Renal cortical epithelial cell (primary cell): ENCODE results near the gene SFXN5. TPM values are rescaled to one million over a fixed set of nuclear protein-coding genes. Genes with fewer than 3 reads are reported as not detected.

Source experiments
- DNase-seq: peaks from one replicate; pipeline ENCODE4 v3.0.0-alpha.2; 2011; ENCODE audit warnings: low read depth
- total RNA-seq: library from RNA; depleted of rRNA; stranded (reverse); fragments of >200 nt; gene quantifications from 2 replicates; pipeline ENCODE4 v1.2.3, GENCODE V29; 2014

SFXN5 gene
- total RNA-seq, 1 donor from 2014 or later: 16.0 TPM

DNA sequence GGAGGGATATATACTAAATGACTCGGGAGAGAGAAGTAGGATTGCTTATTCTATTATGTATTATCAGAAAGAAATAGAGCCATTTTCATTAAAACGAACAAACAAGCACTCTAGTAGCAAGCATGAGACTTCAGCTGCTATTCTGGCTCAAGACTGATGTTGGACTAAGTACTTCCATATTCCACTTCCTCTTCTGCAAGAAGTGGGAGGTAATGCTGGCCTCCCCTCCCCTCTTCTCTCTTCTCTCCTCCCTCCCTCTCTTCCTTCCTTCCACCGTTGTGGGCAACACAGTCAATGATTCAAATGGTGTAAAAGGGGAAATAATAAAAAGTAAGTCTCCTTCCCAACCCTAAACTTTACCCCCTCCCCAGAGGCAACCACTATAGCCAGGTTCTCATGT lies 91.6 kb downstream of the SFXN5 start:
- DNase-seq: no peak

DNA sequence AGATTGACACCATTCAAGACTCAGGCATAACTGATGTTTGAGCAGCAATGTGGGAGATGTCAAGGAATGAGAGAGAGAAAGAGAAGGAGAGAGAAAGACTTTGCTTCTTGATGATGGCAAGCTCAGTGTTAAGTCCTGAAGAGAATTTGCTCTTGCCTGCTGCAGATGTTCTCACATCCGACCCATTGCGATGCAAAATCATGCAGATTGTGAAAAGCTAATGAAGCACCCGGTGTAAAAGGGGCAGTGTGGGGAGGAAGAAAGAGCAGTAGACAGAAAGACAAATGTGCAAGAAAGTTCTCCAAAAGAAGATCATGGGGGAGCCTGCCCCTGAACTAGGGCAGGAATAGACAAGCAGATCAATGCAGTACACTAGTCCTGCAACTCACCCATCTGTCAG lies 96.5 kb downstream of the SFXN5 start:
- no peak for DNase-seq

DNA sequence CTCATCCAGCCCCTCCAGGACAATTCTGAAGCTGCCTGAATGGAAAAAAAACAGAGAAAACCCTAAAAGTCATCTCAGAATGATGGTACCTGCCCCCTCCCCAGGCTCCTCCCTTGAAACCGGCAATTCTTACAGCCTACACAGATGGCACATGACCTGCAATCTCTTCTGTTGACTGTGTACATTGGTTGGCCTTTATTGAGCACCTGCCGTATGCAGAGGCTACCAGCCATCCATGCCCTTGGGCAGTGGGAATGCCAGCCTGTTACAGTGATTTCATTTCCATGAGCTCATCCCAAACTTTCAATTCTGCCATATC lies 97.1 kb downstream of the SFXN5 start:
- no peak for DNase-seq

DNA sequence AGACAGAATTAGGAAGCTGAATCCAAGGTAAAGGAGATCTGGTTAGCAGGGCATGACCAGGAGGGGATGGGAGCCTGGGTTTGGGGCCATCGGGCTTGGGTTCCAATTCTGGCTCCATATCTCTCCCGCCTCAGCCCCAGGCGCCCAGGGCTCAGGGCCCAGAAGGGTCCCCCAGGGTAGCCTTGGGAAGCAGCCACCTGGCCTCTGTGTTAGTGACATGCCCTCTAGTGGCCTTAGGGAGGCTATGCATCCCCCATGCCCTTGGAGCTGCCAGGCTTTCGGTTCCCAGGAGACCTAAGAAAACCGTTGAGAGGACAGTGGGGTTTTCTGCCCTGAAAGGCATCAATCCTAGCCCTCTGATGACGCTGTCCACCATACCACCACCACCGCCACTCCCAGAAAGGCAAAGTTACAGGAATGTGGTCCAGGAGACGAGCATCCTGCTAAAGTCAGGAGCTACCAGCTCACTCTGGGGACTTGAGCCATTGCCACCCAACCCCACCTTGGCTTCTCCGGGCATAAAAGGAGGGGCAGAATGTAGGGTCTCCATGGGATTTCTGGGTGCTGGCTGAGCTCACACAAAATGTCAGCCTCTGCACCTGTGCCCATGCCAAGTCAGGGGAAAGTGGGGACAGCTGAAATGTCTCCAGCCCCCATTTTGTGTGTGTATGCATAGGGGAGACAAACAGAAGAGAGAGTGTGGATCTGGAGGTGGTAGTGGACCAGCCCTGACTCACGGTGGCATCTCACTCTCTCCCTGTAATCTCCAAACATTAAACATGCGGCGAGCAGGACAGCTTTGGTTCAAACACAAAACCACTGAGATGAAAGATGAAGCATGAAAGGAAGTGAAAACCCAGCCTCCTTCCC lies 97.7 kb downstream of the SFXN5 start:
- DNase-seq: peak; percentile 41

DNA sequence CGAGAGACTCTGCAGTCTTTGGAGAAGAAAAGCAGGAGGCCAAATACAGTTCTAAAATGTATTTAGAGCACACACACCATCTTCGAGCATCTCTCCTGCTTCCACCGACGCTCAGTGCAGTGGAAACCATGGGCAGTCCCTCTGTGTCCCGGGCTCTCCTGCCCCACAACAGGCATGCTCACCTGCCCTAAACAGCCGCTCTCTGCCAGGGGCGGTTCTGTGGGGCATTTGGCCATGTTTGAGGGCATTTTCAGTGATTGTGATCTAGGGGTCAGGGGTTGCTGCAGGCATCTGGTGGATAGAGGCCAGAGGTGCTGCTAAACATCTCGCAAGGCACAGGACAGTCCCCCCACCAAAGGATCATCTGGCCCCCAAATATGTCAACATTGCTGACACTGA lies 98.4 kb downstream of the SFXN5 start:
- no peak for DNase-seq

DNA sequence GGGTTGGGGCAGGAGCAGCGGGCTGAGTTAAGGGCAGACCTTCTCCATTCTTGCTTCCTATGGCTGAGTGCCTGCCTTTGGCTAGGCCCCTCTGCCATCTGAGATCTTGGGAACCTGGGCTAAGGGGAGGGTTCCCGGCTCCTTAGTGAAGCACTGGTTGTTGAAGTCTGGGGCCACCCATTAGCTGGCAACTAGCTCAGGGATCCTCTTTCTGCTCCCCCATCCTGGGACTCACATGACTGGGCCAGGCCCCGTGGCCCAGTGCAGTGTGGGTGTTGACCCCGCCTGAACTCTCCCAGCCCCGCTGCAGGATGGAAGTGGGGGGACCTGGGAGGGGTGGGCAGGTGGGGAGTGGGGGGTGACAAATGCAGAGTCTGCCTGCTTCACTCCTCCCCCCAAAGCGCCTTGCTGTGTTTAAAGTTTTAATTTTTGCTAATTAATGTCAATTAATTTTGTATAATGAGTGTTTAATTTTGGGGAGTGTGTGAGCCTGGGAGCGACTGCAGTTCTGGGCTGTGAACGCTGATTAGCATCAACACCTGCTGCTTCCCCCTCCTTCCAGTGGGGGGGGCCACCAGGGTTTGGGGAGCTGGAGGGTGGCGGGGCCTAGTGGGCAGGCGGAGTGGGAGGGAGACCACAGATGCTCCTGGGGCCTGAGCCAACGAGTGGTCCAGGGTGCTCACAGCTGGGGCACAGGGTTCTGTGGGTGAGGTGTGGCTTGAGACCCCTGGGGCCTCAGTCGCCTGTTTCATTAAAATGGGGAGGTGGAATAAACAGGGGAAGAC lies 99.0 kb downstream of the SFXN5 start:
- no peak for DNase-seq

DNA sequence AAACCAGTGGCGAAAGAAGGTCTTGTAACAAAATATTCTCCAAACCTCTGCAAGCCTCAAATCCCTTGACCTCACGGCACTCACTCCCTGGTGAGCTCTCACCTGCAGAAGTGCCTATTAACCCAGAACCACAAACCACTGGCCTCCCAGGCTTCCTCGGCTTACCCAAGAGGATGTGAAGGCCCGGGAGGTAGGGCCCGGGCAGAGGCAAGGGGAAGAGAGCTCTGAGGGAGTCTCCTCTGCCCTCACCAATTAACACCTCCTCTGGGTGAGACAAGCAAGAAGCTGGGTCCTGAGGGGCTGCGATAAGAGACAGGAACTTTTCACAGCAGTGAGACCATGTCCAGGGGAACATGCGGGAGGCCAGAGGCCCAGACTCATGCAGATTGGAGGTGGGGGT lies 100.5 kb downstream of the SFXN5 start:
- DNase-seq: no peak

DNA sequence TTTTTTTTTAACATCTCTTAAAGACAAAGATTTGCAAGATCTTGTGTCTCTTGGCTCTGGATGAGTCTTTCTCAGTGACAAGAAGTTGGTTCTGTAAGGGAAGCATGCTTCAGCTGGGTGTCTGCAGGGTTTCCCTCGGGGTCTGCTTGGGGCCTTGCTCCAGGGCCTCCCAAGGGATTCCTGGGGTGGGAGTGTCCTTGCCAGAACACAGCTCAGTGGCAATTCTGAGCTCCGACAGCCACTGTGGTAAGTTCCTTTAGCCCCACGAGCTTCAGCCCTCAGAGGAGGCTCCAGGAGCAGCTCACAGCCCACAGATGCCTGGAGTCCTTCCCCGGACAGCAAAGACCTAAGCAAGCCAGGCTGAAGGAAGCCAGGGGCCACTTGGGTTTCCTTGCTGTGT lies 101.8 kb downstream of the SFXN5 start:
- no peak for DNase-seq

DNA sequence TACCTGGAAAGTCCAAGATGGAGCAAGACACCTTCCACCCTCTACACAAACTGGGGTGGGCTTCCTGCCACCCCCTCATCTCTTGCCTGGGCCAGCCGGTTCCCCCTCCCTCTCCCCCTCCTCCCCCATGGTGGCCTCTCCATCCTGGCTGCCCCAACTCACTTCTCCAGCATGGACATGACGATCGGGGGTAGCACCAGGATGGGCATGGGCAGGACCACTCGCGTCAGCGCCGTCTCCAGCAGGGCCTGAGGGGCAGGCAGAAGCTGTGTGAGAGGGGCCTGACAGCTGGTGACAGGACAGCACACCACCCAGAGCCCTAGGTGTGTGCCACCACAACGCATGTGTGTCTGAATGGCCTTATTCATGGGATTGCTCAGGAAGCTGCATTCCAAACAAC lies 103.2 kb downstream of the SFXN5 start:
- no peak for DNase-seq

DNA sequence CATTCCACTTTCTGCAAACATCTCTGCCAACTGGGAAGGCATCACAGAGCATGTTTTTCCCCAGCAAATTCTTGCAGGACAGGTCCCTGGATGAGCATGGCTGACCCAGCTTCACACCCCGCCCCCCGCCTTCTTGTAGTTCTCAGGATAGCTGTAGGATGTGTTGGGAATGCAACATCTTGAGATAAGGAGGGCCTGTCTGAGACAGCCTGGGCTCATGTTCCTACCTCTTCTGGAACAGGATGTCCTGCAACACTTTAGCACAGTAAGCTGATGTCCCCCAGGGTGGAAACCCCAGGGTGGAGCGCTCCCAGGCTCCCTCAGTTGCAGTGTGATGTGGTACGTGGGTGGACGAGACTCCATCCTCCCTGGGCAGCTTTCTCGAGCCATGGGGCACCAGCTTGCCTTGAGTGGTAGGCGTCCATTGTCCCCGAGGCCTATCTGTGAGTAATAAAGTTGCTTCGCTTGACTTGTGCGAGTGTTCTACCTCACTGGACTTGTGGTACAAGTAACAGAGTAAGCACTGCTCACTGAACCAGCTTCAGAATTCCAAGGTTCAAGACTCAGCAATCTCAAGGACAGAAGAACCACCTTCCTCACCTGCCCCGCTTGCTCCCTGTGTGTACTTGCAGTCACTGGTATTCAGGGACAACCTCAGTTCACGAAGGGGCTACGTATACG lies 105.6 kb downstream of the SFXN5 start:
- DNase-seq: peak; percentile 86

DNA sequence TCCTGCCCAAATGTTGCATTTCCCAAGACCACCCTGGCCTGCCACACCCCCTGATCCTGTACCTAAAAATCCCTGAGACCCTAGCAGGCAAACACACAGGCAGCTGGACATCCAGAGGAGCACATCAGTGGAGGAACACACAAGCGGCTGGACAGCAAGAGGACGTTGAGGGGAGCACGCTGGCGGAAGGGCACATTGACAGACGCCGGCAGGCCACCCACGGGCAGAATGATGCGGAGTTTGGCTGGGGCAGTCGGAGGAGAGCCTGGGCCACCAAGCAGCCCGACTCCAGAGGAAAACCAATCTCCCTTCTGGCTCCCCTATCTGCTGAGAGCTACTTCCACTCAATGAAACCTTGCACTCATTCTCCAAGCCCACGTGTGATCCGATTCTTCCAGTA lies 106.5 kb downstream of the SFXN5 start:
- DNase-seq: no peak

DNA sequence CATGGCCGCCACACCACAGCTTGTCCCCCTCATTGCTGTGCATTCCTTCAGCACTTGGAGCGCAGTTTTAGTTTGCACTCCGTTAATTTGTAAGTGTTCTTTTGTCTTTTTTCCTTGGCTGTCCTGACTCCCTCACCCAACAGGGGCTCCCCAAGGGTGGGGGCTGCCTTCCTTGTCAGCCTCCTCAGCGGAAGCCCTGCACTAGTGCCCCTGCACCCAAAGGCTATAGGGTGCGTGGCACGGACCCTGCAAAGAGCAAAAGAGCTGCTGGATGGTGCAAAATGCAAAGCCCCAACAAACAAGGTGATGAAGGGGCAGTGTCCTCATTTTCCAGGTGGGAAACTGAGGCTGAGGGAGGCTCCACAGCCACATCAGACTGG lies 107.4 kb downstream of the SFXN5 start:
- no peak for DNase-seq

DNA sequence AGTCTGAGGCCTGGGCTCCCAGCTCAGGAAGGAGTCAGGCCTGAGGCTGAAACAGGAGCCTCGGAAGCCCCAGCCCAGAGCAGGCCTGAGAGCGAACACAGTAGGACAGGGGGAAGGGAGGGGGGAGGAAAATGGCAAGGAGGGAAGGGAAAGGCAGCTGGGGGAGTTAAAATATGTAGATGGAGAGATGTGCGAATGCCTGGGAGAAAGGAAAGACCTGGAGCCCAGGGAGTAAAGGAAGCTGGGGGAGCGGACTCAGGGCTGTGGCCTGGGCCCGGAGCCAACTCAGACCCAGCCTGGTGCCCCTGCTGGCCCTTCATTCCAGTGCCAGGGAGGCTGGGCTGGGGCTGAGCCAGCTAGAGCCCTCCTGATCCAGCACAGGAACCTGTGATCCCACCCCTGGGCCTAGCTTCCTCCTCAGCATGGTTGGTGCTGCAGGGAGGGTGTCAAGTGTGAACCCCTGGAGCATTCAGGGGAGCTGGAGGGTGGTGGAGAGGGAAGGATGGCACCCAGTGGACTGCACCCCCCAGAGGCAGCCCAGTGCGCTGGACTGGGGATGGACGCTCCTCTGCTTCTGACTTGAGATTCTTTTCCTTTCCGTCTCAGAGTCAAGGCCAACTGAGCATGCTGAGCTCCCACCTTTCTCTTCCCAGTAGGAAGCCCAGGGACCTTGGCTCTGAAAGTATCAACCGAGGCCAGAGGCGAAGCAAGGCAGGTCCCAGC lies 107.9 kb downstream of the SFXN5 start:
- DNase-seq: no peak

DNA sequence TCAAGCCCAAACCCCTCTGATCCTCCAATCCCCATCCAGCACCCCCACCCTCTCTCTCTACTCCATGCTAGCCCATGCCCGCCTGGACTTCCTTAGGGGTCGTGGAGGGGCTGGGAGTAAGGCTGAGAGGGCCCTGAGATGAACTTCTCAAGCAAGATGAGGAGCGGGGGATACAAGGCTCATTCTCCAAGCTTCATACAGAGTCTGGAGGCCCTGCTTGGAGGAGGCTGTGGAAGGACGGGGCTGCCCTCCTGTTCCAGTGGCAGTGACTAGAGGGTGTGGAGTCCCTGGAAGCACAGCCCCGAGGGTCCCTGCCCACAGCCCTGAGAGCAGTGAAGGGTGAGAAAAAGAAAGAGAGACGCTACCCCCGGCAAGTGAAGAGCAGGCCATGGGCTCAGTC lies 108.6 kb downstream of the SFXN5 start:
- no peak for DNase-seq

DNA sequence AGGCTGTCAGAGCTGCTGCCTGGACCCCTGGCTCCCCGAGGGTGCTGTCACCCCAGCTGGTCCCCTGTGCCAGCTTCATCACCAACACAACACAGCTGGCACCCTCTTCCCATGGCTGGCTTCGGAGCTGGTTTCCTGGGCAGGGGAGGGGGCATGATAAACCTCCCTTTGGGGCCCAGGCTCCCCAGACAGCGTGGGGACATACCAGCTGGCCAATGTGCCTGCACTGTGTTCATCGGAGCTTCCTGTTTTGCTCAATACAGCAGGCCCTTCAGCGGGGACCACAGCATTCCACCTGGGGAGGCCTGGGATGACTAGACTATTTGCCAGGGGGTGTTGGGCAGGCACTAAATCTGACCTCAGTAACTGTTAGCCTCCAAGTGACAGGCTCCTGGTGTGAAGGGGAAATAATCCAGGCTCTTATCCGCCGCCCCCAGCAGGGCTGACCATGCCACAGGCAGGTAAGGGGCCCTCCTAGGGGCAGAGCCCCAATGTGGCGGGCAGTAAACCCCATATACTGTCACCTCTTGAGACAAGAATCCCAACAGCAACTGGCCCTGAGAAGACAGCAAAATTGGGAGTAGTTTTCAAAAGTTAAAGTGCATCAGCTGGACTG lies 109.6 kb downstream of the SFXN5 start:
- no peak for DNase-seq

DNA sequence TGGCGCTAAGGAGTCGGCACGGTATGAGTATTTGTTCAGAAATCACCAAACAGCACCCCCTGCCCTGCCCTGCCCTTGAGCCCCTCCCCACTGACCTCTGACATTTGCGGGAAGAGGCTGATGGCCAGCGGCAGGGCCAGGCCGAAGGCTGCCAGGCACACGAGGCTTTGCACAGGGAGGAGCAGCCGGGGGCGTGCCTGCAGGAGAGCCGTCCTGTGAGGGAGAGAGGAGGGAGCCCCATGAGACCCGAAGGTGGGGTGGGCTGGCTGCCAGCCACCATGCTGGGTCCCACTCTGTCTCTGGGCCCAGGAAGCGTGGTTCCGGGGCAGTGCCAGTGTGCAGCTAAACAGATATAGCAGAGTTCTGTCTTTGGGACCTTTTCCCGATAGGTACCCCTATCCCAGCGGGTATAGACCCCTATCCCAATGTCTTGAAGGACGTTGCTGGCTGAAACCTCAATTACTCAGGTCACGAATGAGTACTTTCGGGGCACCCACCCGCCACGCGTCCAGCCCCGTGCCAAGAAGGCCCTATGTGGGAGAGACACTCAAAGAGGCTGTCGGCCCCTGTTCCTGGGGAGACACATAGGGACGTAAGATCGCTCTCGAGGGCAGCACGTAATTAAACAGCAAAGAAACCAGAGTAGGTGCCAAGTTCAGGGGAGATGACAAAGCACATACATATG lies 110.3 kb downstream of the SFXN5 start:
- no peak for DNase-seq

DNA sequence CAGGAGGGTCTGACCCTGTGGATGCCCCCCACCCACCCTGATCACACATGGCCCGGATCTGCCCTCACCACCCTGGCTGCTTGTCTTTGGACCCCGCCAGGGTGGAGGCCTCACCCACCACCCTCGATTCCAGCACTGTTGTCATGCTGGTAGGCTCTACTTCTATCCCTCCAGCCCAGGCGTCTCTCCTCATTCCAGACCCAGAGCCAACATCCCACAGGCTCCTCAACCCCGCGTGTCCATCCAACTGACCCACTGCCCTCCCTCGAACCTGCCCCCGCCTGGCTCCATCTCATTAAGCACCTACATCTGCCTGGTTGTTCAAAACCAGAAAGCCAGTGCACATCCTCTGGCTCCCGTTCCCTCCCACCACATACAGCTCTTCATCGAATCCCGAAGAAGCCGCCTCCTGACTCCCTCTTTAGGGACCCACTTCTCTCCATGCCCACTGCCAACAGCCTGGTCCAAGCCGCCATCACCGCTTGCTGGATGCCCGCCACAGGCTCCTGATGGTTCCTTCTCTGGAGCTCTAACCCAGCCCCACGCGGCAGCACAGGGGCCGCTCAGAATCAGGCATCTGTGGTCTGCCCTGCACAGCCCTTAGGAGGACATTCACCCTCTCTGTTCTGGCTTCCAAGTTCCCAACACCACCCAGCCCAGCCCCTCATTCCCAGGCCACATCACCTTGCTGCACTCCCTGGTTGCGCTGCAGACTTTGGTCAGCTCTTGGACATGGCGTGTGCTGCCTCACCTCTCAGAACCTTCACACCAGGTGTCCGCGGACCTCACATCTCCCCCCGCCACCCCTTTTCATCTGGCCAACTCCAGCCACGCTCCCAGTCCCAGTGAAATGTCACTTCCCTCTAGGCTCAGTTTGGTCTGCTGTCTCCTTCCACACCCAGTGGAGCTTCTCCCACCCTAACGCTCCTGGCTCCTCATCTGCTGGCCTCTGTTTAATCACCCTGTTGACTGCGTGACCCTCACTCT lies 111.2 kb downstream of the SFXN5 start:
- no peak for DNase-seq

DNA sequence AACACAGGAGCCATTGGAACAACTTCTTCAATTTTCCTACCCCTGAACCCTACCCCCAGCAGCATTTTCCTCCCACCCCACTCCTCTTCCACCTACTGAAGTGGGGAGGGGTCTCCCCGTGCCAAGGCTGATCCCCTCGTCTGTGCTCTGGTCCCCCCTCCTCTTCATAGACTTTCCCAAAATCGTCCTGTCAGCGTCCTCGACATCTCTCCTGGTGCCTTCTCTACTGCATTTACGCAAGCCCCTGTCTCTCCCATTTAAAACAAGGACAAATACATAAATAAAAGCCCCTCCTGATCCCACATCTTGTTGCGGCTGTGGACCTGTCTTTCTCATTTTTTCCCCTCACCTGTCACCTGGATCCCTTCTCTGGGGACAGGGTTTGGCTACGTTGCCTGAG lies 112.0 kb downstream of the SFXN5 start:
- DNase-seq: no peak

DNA sequence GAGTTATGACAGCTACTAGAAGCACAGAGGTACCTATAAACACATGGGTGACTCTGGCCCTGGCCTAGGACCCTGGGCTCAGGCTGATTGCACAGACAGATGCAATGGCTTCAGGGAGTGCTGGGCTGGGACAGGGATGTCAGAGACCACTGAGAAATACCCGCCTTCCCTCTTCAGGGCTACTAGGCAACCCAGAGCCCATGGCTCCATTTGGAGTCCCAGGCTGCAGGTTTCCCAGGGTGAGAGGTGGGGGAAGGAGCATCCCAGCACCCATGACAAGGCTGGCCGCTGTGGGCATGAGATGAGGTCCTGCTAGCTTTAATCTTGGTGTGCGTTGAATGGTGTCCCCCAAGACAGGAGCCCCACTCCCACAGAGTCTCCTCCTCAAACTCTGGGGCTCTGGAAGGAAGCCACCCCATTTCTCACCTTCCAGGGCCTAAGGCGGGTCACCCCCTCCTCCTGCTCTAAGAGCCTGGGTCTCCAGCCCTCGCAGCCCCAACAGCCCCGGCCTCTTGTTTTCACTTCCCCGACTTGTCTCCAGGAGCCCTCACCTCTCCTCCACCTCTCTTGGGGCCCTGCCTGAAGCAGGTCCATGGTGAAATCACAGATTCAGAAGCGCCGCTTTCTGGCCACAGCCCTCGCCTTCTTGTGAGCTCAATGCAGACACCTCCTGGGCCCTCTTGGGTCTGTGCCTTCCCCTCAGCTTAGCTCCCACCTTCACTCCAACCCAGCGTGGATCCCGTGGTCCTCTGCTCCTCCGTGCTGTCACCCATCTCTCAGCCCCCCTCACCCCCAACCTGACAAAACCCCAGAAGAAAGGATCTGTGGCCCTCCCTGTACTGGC lies 112.7 kb downstream of the SFXN5 start:
- no peak for DNase-seq
